Dendritic cell treated with granulocyte-macrophage colony-stimulating factor and Interleukin-4, amounts not matched to agents 40 ng/mL and 50 ng/mL, for 4 days (primary cell): ENCODE results near the gene ZFHX3.

ENCODE experiments used
- H3K27ac Mint-ChIP-seq: one replicate; pipeline ENCODE4 v1.8.0; 2022; ENCODE audit warnings: mild to moderate bottlenecking, mixed read lengths
- H3K27me3 Mint-ChIP-seq: one replicate; pipeline ENCODE4 v1.8.0; 2022; ENCODE audit warnings: mild to moderate bottlenecking, mixed read lengths
- H3K36me3 Mint-ChIP-seq: one replicate; pipeline ENCODE4 v1.8.0; 2022; ENCODE audit warnings: low read depth, mixed read lengths
- H3K4me1 Mint-ChIP-seq: one replicate; pipeline ENCODE4 v1.8.0; 2022; ENCODE audit warnings: low read depth, mixed read lengths
- H3K4me3 Mint-ChIP-seq: one replicate; pipeline ENCODE4 v1.8.0; 2022; ENCODE audit warnings: mild to moderate bottlenecking, moderate library complexity, mixed read lengths
- H3K9me3 Mint-ChIP-seq: one replicate; pipeline ENCODE4 v1.8.0; 2022; ENCODE audit warnings: mixed read lengths
- intact Hi-C: fragments of 100-400 bp; cut with micrococcal nuclease; formaldehyde crosslinking; loops from one replicate; pipeline ENCODE4 v1.15.0; 2022

The ZFHX3 gene

GRCh38 chr16:73024571-73025105 lies 23.3 kb downstream of the ZFHX3 start:
- no peak overlapping the region for H3K27ac Mint-ChIP-seq
- no peaks in the 10 kb centered on the region for H3K9me3 Mint-ChIP-seq
- intact Hi-C loops: no loop called here
- H3K4me3 Mint-ChIP-seq: no peak overlapping the region
- no peaks in the 10 kb centered on the region for H3K27me3 Mint-ChIP-seq
- no peaks in the 10 kb centered on the region for H3K36me3 Mint-ChIP-seq
- H3K4me1 Mint-ChIP-seq: peaks cover 21% of the 10 kb centered on the region

DNA sequence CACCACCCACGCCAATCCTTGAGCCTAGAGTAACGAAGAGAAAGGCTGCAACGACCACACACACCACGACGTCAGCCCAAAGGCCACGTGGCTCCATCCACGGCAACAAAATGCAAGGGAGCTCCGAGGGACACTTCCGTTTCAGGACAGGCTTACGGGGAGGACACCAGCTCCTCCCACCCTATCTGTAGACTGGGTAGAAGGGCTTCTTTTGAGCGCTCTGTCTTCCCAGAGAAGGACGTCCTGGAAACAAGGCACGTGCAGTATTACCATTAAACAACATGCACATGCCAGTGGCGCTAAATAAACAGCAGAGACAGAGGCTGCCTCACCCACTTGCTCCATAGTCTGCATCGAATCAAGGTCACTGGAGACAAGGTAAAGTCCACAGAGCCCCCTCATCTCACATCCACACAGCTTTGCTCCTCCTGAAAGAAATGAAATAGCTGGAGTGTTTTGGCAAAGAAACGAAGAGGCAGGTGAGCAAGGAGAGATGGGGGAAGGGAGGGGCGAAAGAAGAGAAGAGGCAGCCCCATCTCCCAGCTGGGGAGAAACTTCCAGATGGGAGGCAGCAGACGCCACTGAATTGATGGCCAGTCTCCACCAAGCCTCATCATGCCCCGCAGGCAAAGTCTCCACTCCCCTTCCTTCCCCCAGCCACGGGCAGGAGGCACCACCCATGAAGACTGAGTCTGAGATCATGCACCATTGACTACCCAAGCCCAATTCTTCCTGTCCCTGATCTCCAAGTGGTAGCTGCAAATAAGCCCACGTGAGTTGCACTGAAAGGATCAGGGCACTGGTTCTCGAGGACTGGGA lies 24.0 kb downstream of the ZFHX3 start:
- H3K4me3 Mint-ChIP-seq: no peak overlapping the region
- no peaks in the 10 kb centered on the region for H3K36me3 Mint-ChIP-seq
- H3K27ac Mint-ChIP-seq: no peak overlapping the region
- H3K4me1 Mint-ChIP-seq: peaks cover 27% of the 10 kb centered on the region
- no peaks in the 10 kb centered on the region for H3K27me3 Mint-ChIP-seq
- intact Hi-C loops: no loop called here
- no peaks in the 10 kb centered on the region for H3K9me3 Mint-ChIP-seq

GRCh38 chr16:73023320-73023719 lies 24.6 kb downstream of the ZFHX3 start:
- Mint-ChIP-seq H3K4me3 (no peak overlapping the region), H3K36me3 (no peaks in the 10 kb centered on the region), H3K4me1 (peaks cover 27% of the 10 kb centered on the region), H3K9me3 (no peaks in the 10 kb centered on the region), H3K27me3 (no peaks in the 10 kb centered on the region), H3K27ac (no peak overlapping the region)
- intact Hi-C loops: no loop called here

GRCh38 chr16:73022534-73022933 lies 25.4 kb downstream of the ZFHX3 start:
- no peak overlapping the region for H3K27ac Mint-ChIP-seq
- intact Hi-C loops: no loop called here
- H3K36me3 Mint-ChIP-seq: no peaks in the 10 kb centered on the region
- H3K27me3 Mint-ChIP-seq: no peaks in the 10 kb centered on the region
- H3K4me1 Mint-ChIP-seq: peaks cover 30% of the 10 kb centered on the region
- no peak overlapping the region for H3K4me3 Mint-ChIP-seq
- H3K9me3 Mint-ChIP-seq: no peaks in the 10 kb centered on the region

DNA sequence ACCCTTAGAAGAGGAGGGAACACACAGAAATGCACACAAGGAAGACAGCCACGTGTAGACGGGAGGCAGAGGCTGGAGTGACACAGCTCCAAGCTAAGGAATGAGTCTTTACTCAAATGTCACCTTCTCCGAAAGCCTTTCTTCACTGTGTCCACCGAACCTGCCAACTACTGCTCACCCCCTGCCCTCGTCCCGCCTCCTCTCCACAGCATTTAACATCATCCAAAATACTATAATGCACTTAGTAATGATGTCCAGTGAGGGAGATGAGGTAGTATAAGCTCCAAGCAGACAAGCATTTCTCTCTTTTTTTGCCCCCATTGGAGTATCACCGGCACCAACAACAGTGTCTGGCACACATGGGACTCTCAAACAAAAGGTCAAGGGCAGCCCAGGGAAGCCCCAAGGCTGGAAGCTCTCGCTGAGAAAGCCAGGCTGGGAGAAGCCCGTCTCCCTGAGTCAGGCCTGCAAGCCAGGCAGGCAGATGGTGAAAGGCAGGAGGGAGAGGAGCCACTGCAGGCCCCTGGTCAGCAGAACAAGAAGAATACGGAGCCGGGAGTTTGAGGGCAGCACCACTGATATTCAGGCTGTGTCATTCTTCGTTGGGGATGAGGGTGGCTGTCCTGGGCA lies 25.9 kb downstream of the ZFHX3 start:
- Mint-ChIP-seq H3K9me3 (no peaks in the 10 kb centered on the region), H3K36me3 (no peaks in the 10 kb centered on the region), H3K27ac (no peak overlapping the region), H3K4me1 (peaks cover 35% of the 10 kb centered on the region), H3K27me3 (no peaks in the 10 kb centered on the region), H3K4me3 (no peak overlapping the region)
- intact Hi-C loops: no loop called here

DNA sequence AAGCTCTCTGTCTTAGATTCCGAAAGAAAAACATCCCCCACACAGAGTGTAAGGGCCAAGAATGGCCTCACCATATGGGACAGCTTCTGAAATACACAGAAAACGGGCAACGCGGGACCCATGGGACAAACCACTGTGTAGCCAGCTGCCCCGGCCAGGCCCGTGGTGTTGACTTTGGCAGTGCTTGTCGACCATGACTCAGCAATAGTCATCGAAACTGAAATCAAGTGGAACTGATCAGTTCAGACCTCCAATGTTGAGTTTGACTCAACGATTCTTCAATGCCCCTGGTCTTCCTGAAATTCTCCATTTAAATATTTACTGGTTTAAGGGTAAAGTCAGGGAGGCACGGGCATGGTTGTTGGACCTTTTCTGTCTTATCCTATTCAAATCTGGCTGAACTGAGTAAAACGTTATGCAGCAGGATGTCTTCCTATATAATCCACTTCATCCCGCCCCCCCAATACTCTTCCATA lies 27.5 kb downstream of the ZFHX3 start:
- no peak overlapping the region for H3K27ac Mint-ChIP-seq
- H3K27me3 Mint-ChIP-seq: no peaks in the 10 kb centered on the region
- intact Hi-C loops: no loop called here
- no peaks in the 10 kb centered on the region for H3K9me3 Mint-ChIP-seq
- H3K4me1 Mint-ChIP-seq: peaks cover 51% of the 10 kb centered on the region
- H3K4me3 Mint-ChIP-seq: no peak overlapping the region
- no peaks in the 10 kb centered on the region for H3K36me3 Mint-ChIP-seq

DNA sequence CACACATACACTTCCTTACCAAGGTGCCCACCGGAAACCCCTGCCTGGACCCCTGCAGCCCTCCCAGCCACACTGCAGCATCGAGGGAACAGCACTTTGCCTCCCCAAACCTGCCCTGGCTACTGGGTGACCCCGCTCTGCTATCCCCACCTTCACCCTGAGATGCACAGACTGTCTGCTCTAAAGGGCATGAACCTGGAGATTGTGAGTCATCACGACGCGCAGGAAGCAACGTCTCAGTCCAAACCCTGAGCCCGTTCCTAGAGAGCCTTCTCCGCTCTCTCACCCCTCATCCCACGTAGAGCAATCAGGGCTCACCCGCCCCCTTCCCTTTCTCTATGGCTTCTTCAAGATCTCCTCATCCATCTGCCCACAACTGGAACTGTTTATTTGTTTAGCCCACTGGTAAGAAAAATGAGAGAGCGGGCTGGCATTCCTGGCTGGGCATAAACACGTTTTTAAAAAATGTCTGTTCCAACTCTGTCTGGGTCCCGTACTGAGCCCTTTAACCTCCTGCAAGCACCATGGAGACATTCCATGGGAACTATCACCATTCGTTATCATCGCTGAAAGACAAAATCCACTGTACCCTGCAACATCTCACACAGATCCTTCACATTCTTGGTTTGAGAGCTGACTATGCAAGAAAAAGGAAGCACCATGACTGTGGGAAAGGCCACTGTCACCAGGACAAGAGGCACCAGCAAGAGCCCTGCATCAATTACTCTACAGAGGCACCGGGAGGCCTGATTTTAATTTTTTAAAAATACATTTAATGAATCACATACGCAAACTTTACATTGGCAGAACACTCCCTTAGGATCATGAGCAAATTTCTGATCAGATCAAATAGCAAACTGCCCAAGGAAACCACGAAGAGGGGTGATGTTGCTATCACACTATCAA lies 28.2 kb downstream of the ZFHX3 start:
- peaks cover 49% of the 10 kb centered on the region for H3K4me1 Mint-ChIP-seq
- H3K27me3 Mint-ChIP-seq: no peaks in the 10 kb centered on the region
- intact Hi-C loops: no loop called here
- H3K27ac Mint-ChIP-seq: no peak overlapping the region
- no peaks in the 10 kb centered on the region for H3K9me3 Mint-ChIP-seq
- H3K36me3 Mint-ChIP-seq: no peaks in the 10 kb centered on the region
- H3K4me3 Mint-ChIP-seq: no peak overlapping the region

DNA sequence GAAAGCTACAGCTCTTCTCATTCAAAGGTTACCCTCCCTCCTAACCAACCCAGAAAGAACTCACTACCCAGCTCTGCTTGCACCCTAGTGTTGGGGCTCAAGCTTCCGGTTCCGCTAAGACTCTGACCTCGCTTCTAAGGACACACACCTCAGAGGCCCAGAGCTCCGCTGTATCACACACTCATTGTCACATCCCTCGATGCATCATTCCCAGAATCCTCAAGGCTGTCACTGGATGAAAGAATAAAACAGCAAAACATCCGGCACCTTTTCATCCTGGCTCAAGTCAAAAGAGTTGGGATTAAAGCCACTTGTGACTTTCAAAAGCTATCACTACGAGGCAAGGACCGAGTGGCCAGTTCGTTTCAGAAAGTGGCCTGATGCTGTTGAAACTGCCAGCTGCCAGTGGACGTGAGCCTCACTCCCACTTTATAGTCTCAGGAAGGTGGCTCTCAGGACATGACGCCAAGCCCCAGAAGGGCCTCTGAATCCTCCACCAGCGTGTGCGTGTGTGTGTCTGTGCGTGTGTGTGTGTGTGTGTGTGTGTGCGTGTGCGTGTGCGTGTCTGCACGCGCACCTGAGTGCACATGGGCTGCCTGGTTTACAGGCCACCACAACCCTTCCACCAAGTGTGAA lies 29.0 kb downstream of the ZFHX3 start:
- Mint-ChIP-seq H3K4me3 (no peak overlapping the region), H3K27me3 (no peaks in the 10 kb centered on the region), H3K36me3 (no peaks in the 10 kb centered on the region), H3K9me3 (no peaks in the 10 kb centered on the region), H3K27ac (no peak overlapping the region), H3K4me1 (peaks cover 48% of the 10 kb centered on the region)
- intact Hi-C loops: no loop called here

DNA sequence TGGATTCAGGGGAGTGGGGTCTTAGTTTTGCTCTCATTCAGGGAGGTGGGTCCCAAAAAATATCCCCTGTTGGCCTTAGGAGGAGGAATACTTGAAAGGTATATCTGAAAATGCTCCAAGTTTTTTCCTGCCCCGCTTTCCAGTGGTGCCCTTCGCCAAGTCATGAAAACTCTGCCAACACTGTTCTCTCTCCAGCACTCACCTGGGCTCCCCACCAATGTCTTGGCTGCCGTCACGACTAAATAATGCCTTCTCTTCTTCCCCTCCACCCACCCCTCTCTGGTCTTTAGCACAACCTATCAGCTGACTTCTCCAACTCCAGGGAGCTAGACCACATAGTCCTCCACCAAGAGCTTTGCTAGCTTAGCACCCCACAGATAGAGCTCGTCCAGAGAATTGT lies 30.6 kb downstream of the ZFHX3 start:
- intact Hi-C loops: no loop called here
- Mint-ChIP-seq H3K27me3 (no peaks in the 10 kb centered on the region), H3K4me3 (no peak overlapping the region), H3K27ac (no peak overlapping the region), H3K4me1 (peaks cover 56% of the 10 kb centered on the region), H3K36me3 (no peaks in the 10 kb centered on the region), H3K9me3 (no peaks in the 10 kb centered on the region)

GRCh38 chr16:73016488-73016830 lies 31.5 kb downstream of the ZFHX3 start:
- H3K4me1 Mint-ChIP-seq: peaks cover 64% of the 10 kb centered on the region
- H3K27ac Mint-ChIP-seq: no peak overlapping the region
- no peak overlapping the region for H3K4me3 Mint-ChIP-seq
- H3K9me3 Mint-ChIP-seq: no peaks in the 10 kb centered on the region
- no peaks in the 10 kb centered on the region for H3K27me3 Mint-ChIP-seq
- H3K36me3 Mint-ChIP-seq: no peaks in the 10 kb centered on the region
- intact Hi-C loops: no loop called here

DNA sequence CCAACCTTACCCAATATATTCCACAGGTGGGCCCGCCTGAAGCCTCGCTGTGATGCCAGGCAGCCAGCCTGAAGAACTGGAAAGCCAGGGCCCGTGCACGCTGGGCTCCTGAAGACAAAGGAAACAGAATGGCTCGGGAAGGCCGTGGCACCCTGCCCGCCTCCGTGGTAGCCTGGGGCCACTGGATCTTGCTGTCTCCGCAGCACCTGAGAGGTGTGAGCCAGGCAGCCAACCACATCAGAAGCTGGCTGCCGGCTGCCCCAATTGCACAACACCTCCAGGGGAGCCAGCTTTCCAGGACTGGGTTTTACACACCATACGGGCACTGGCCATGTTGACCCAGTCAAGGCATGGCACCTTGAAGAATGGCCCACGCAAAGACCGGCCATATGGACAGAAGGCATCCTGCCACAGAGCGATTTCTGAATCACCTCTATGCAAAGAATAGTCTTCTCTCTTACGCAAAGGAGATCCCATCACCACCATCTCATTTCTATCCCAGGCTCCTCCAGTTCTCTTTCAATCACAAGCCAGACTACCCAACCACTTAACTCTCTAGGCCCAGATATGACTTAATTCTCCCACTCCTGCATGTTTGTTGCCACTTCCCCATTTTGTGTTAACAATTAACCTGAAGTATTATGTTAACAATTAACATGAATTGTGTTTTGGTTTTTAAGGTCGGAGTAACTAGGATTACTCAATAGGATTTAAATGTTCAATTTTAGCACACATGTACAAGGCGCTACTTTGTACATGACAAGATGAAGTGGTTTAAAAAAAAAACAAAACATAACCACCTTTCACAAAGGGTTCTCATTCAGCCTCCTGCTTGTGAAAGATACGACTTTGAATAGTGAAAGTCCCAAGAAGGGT lies 32.1 kb downstream of the ZFHX3 start:
- Mint-ChIP-seq H3K27me3 (no peaks in the 10 kb centered on the region), H3K27ac (no peak overlapping the region), H3K4me3 (no peak overlapping the region), H3K9me3 (no peaks in the 10 kb centered on the region), H3K4me1 (peaks cover 68% of the 10 kb centered on the region), H3K36me3 (no peaks in the 10 kb centered on the region)
- intact Hi-C loops: no loop called here

- no peaks in the 10 kb centered on the region for H3K36me3 Mint-ChIP-seq
- H3K4me1 Mint-ChIP-seq: peaks cover 68% of the 10 kb centered on the region
Measured at GRCh38 chr16:73014768-73015167, 33.2 kb downstream of the ZFHX3 start.

GRCh38 chr16:73013974-73014373 lies 34.0 kb downstream of the ZFHX3 start:
- intact Hi-C loops: no loop called here
- Mint-ChIP-seq H3K27ac (no peak overlapping the region), H3K36me3 (no peaks in the 10 kb centered on the region), H3K27me3 (no peaks in the 10 kb centered on the region), H3K9me3 (no peaks in the 10 kb centered on the region), H3K4me3 (no peak overlapping the region), H3K4me1 (peaks cover 67% of the 10 kb centered on the region)

More at GRCh38 chr16:73014768-73015167, 33.2 kb downstream of the ZFHX3 start:
- no peak overlapping the region for H3K4me3 Mint-ChIP-seq
- H3K27ac Mint-ChIP-seq: no peak overlapping the region
- intact Hi-C loops: no loop called here
- H3K27me3 Mint-ChIP-seq: no peaks in the 10 kb centered on the region
- H3K9me3 Mint-ChIP-seq: no peaks in the 10 kb centered on the region
